Activated CD4-positive, alpha-beta T cell treated with anti-CD3 and anti-CD28 coated beads for 36 hours (primary cell): Measurements from ENCODE around the gene SYTL1. TPM values are rescaled to one million over a fixed set of nuclear protein-coding genes. Genes with fewer than 3 reads are reported as not detected.
"Not testable (repeated sequence)": the region's sequence is repeated elsewhere in the genome, so short reads cannot be mapped to it uniquely, and the experiment has no call there.

Experiments used
- ATAC-seq: fragments of 200-7000 bp; cut with Tn5 transposase; one replicate; pipeline ENCODE4 v1.10.0; 2021; ENCODE audit warnings: mild to moderate bottlenecking, moderate library complexity
- CTCF ChIA-PET: fragments of 350-600 bp; sonication (Branson Sonifier 250); formaldehyde crosslinking; loops from one replicate; lab custom pipeline; 2021; ENCODE audit warnings: antibody characterized with exemption; lab: Charles Lee
- POLR2A ChIA-PET: fragments of 350-600 bp; sonication (Branson Sonifier 250); formaldehyde crosslinking; loops from one replicate; lab custom pipeline; 2021; ENCODE audit warnings: antibody characterized with exemption, inconsistent platforms; lab: Charles Lee
- DNase-seq: peaks from one replicate; pipeline ENCODE4 v3.0.0-alpha.2; 2020
- H3K27ac Mint-ChIP-seq: one replicate; pipeline ENCODE4 v1.8.0; 2021; ENCODE audit warnings: mixed read lengths
- H3K27me3 Mint-ChIP-seq: one replicate; pipeline ENCODE4 v1.8.0; 2021; ENCODE audit warnings: mixed read lengths
- H3K36me3 Mint-ChIP-seq: one replicate; pipeline ENCODE4 v1.8.0; 2021; ENCODE audit warnings: low read depth, mixed read lengths
- H3K4me1 Mint-ChIP-seq: one replicate; pipeline ENCODE4 v1.8.0; 2021; ENCODE audit warnings: mixed read lengths
- H3K4me3 Mint-ChIP-seq: one replicate; pipeline ENCODE4 v1.8.0; 2021; ENCODE audit warnings: mild to moderate bottlenecking, moderate library complexity, mixed read lengths
- H3K9me3 Mint-ChIP-seq: one replicate; pipeline ENCODE4 v1.8.0; 2021; ENCODE audit warnings: low read depth, mixed read lengths
- intact Hi-C, 2 experiments: fragments of 100-400 bp; cut with DNase I in 1 of 2; cut with micrococcal nuclease in 1 of 2; formaldehyde crosslinking; loops; one replicate each; pipeline versions ENCODE4 v1.14.2 to v1.15.1; 2022 to 2024; cut with DNase I, micrococcal nuclease
- total RNA-seq, 2 experiments: library from RNA; stranded (reverse); gene quantifications; one replicate each; pipeline ENCODE4 v1.2.3, GENCODE V29; 2021

SYTL1 gene
- total RNA-seq, 2 experiments from 2014 or later = 21.4 to 26.1 TPM

DNA sequence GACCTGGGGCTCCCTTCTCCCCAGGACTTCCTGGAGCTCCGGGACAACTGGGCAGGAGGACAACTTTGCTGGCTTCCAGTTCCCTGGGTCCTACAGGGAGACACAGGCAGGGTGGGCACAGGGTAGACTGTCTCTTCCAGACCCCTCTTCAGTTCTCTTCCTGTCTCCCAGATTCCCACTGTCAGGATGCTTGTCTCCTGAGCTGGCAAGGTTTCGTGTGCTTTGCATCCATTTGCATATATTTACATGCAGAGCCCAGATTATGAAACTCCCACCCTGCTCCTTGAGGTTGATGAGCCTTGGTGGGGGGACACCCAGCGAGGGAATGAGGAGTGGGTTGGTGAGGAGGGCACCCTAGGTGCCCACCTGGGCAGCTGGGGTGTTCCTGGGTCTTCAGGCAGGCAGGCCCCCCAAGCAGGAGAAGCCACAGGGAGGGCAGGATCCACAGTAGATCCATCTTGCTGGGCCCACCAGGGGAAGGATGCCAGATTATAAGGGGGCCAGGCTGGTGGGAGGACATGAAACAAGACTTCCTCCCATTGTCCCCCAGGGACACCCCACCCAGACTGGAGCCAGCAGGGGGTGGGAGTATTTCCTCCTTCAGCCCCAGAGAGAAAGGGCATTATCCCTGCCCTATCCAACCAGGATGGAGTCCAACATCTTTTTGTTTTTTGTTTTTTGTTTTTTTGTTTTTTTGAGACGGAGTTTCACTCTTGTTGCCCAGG is 32.7 kb downstream of the SYTL1 start, which contains the start of gene FCN3:
TSS of gene FCN3 (minus strand) at position 463 of the 725 bp plus-strand sequence. CDS start at position 457, 6 bp downstream.
- H3K4me1 Mint-ChIP-seq = peaks cover 3% of the 10 kb centered on the region
- ChIA-PET CTCF (interaction anchor here (0.7 to 1.4 kb wide), 5 partner anchors 11 to 370 kb away, joined by 3 to 4 read pairs (median 4); no protein-coding TSS in a partner anchor), POLR2A (no interaction called here)
- H3K36me3 Mint-ChIP-seq = no peaks in the 10 kb centered on the region
- no peak within 1 kb of the TSS for H3K27ac Mint-ChIP-seq
- intact Hi-C loops = no loop called here
- H3K27me3 Mint-ChIP-seq = no peaks in the 10 kb centered on the region
- H3K4me3 Mint-ChIP-seq = no peak within 1 kb of the TSS
- H3K9me3 Mint-ChIP-seq = no peaks in the 10 kb centered on the region
- no peak for ATAC-seq
- DNase-seq = no peak

DNA sequence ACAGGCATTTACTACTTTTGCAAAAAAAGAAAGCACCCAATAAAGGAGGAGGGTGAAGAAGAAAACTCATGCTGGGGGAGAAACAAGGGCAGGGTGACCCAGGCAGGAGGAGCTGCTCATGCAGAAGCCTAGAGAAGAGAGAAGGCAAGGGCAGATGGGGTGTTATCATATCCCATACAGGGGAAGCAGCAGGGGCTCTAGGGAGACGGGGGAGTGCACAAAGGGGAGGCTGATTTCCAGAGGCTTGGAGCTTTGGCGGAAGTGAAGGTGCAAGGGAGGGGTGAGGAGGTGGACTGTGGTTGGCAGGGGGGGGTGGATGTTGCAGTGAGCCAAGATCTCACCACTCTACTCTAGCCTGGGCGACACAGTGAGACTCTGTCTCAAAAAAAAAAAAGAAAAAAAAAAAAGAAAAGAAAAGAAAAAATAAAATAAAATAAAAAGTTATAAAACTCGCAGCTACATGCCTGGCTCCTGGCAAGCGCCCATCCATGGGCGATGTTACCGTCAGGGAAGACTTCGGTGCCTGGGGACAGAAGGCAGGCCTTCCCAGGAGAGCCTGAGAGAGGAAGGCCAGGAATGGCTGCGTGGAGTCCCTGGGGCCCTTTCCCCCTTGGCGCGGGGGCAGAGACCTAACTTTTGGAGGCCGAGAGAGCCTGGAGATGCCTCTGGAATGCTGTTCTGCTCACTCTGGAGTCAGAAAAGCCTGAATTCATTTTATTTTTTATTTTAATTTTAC is 36.1 kb downstream of the SYTL1 start:
- CTCF ChIA-PET = interaction anchor here (1.0 kb wide), 1 partner anchor 79 kb away, joined by 4 read pairs; no protein-coding TSS in a partner anchor
- ATAC-seq = no peak
- no peaks in the 10 kb centered on the region for H3K4me1 Mint-ChIP-seq
- no peak for DNase-seq
- intact Hi-C loops = no loop called here
- H3K9me3 Mint-ChIP-seq = no peaks in the 10 kb centered on the region
- POLR2A ChIA-PET = interaction anchor here (0.6 kb wide), 1 partner anchor 224 kb away, joined by 3 read pairs; no protein-coding TSS in a partner anchor
- H3K27me3 Mint-ChIP-seq = no peaks in the 10 kb centered on the region
- no peak overlapping the region for H3K27ac Mint-ChIP-seq
- no peak overlapping the region for H3K4me3 Mint-ChIP-seq
- H3K36me3 Mint-ChIP-seq = no peaks in the 10 kb centered on the region

DNA sequence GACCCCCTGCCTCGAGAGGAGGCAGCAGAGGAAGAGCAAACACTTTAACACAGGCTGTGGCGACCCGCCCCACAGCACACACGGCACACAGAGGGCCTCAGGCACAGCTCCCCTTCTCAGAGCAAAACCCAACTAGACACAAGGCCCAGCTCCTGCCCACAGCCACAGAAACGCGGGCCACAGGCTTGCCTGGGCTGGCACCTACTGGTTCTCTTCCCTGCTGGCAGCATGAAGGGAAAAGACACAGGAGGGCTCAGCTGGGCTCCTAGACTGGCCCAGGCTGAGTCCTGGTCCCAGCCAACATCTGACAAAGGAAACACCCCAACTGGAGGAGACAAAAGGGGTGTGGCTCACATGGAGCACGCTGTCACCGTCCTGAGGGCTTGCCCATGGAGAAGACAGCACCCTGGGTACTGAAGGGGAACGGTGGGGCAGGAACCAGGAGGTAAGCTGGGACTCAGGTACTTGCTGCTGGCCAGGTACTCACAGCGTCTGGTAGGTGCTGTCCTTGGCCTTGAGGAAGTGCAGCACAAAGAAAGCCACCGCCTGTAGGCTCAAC is 37.8 kb downstream of the SYTL1 start:
- ChIA-PET CTCF (interaction anchor here (0.9 to 5.2 kb wide), 2 partner anchors 22 to 47 kb away, joined by 3 to 19 read pairs; no protein-coding TSS in a partner anchor), POLR2A (no interaction called here)
- Mint-ChIP-seq H3K27me3 (no peaks in the 10 kb centered on the region), H3K27ac (no peak overlapping the region), H3K9me3 (no peaks in the 10 kb centered on the region), H3K4me3 (no peak overlapping the region), H3K4me1 (no peaks in the 10 kb centered on the region), H3K36me3 (no peaks in the 10 kb centered on the region)
- intact Hi-C loops = no loop called here
- DNase-seq = no peak
- no peak for ATAC-seq

DNA sequence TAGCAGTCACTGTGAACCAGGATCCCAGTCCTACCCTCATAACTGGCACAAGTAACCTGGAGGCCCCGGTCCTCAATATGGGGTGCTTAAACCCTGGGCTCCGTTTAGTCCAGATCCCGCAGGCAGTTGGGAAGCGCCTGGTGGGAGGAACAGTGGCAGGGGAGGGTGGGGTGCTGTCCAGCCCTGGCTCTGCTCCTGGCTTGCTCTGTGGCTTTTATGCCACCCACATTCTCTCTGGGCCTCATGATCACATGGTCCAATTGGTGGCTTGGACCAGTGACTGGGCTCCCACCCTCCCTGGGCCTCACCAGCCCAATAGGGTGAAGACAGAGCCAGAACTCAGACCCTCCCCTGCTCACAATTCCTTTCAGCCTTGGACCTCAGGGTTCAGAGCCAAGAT is 38.4 kb downstream of the SYTL1 start:
- DNase-seq (no peak), ATAC-seq (no peak)
- Mint-ChIP-seq H3K4me1 (no peaks in the 10 kb centered on the region), H3K4me3 (no peak overlapping the region), H3K27me3 (no peaks in the 10 kb centered on the region), H3K36me3 (no peaks in the 10 kb centered on the region), H3K27ac (no peak overlapping the region), H3K9me3 (no peaks in the 10 kb centered on the region)
- ChIA-PET POLR2A (no interaction called here), CTCF (interaction anchor here (0.9 to 5.2 kb wide), 2 partner anchors 22 to 48 kb away, joined by 3 to 19 read pairs; no protein-coding TSS in a partner anchor)
- intact Hi-C loops = no loop called here

DNA sequence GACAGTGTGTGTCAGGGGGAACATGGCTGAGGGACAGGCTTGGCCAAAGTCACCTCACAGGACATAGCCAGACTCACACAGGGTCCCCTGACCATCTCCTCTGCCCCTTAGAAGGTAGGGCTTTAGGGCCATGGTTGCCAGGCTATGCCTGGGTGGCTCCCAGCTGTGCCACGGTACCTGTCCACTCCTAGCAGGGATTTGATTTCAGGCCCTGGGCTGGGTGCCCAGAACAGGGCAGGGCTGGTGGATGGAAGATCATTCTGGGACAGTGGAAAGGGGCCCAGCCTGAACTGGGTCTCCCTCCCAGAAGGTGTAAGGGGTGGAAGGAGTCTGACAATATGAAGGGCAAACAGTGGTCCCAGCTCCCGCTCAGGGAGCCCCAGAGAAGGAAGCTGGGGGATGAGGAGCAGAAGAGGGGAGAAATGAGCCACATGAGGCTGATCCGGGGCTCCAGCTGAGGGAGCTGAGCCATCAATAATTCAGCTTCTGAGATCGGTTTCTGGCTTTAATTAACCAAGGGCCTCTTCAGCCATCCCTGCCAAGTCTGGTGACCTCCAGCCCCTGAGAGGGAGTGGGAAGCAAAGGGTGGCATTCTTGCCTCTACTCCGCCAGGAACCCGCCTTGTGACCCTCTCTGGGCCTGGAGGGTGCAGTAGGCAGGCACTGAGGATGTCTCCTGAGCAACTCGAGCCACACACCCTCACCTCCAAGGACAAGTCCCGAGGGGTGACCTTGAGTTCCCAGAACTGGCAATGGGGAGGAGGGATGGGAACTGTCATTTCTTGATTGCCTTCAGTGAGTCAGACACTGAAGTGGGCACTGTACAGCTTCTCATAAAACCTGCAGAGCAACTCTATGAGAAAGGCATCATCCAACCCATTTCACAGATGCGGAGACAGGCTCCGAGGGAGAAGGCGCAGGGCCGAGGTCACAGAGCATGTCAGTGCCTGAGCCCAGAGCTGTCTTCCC is 39.2 kb downstream of the SYTL1 start:
- POLR2A ChIA-PET = no interaction called here
- no peaks in the 10 kb centered on the region for H3K9me3 Mint-ChIP-seq
- CTCF ChIA-PET = interaction anchor here (0.6 to 12.0 kb wide), 6 partner anchors 14 to 388 kb away, joined by 3 to 178 read pairs (median 12); partner anchors contain the start of gene MAP3K6
- H3K27ac Mint-ChIP-seq = no peak overlapping the region
- no peak for ATAC-seq
- no peaks in the 10 kb centered on the region for H3K36me3 Mint-ChIP-seq
- H3K4me3 Mint-ChIP-seq = no peak overlapping the region
- DNase-seq = no peak
- H3K4me1 Mint-ChIP-seq = no peaks in the 10 kb centered on the region
- H3K27me3 Mint-ChIP-seq = no peaks in the 10 kb centered on the region
- intact Hi-C loops = no loop called here

DNA sequence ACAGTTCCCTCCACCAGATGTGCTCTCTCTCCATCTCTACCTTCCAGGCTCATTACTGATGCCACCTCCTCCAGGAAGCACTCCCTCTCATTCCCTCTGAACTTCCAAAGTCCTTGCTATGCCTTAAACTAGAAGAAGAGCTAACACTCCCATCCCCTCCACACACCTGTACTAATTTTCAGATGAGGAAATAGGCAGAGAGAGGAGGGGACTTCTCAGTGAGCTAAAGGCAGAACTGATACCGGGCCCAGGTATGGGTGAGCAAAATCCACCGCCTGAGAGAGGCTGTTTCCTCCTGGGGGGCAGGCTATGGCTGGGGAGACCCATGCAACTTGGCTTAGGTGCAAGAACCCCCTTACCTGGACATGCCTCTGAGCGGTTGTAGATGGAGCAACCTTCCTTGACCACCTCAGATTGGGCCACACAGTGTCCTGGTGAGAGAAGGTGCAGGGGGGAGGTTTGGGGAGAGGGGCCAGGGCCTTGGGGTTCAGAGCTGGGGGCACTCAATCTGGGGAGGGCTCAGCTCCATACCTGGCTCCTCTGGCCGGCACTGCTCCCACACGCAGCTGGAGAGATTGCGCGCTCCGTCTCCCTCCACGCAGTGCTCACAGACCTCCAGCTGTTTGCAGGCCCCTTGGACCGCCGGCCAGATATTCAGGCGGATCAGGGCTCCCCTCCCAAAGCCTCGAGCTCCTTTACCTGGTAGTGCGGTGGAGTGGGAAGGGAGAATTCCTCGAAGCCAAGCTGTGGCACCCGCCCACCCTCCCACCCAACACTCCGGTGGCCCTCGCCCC is 40.3 kb downstream of the SYTL1 start:
- ChIA-PET CTCF (interaction anchor here (0.6 to 12.0 kb wide), 9 partner anchors 10 to 574 kb away, joined by 3 to 178 read pairs (median 4); partner anchors contain the start of gene MAP3K6), POLR2A (no interaction called here)
- no peaks in the 10 kb centered on the region for H3K36me3 Mint-ChIP-seq

DNA sequence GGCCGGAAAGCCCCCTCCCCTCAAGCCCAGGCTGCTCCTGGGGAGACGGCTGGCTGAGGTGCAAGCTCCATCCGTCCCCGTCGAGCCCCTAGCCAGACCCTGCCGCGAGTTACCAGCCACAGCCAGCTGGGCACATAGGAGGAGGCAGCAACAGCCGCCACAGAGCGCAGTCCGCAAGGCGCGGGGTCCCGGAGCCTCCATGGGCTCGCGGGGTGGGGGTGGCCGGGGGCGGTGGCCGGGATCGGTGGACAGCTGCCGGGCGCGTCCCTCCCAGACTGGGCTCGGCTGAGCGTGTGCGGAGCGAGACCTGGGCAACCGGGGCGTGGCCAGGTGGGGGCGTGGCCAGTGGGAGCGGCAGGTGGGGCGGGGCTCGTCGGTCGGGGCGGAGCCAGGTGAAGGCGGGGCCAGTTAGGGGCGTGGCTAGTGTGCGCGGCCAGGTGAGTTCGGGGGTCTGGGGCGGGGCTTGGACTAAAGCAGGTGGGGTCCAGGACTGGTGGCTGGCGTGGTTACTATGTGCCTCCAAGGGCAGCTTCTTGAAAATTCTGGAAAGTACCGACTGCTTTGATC is 41.3 kb downstream of the SYTL1 start, which contains the start of gene CD164L2:
TSS of gene CD164L2 (minus strand) at position 295 of the 567 bp plus-strand sequence. CDS start at position 201, 94 bp downstream.
- no peak within 1 kb of the TSS for H3K27ac Mint-ChIP-seq
- peak; percentile 70 for DNase-seq
- intact Hi-C loops = loop anchor here in 1 of 2 experiments (1.0 kb wide), 1 partner anchor 18 kb away; no protein-coding TSS in a partner anchor
- no peaks in the 10 kb centered on the region for H3K36me3 Mint-ChIP-seq
- ATAC-seq = peak; percentile 79
- no peaks in the 10 kb centered on the region for H3K9me3 Mint-ChIP-seq
- H3K27me3 Mint-ChIP-seq = no peaks in the 10 kb centered on the region
- H3K4me1 Mint-ChIP-seq = no peaks in the 10 kb centered on the region
- ChIA-PET CTCF (interaction anchor here (0.7 to 12.0 kb wide), 7 partner anchors 12 to 573 kb away, joined by 3 to 178 read pairs (median 4); no protein-coding TSS in a partner anchor), POLR2A (no interaction called here)
- no peak within 1 kb of the TSS for H3K4me3 Mint-ChIP-seq

More for the DNA sequence above, 40.3 kb downstream of the SYTL1 start:
- Mint-ChIP-seq H3K4me1 (no peaks in the 10 kb centered on the region), H3K4me3 (no peak overlapping the region), H3K9me3 (no peaks in the 10 kb centered on the region), H3K27ac (no peak overlapping the region), H3K27me3 (no peaks in the 10 kb centered on the region)
- intact Hi-C loops = no loop called here
- no peak for DNase-seq
- no peak for ATAC-seq

DNA sequence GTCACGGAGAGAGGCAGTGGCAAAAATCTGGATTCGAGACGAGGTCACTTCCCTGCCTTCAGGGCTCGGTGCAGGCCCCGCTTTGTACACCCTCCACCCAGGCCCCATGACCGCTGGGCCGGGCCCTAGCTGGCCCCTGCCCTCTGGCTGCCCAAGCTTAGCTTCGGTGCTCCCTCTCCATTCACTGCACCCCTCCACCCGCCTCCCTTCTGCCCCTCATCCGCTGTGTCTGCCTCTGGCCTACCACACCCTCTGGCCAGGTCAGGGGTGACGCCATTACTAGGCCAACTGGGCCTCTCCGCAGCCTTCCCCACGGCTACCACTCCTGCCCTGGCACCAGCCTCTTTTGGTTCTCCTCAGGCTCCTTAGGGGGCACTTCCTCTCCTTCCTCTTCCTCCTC is 41.8 kb downstream of the SYTL1 start:
- DNase-seq = no peak
- H3K27ac Mint-ChIP-seq = no peak overlapping the region
- ChIA-PET POLR2A (no interaction called here), CTCF (interaction anchor here (0.7 to 12.0 kb wide), 5 partner anchors 26 to 309 kb away, joined by 3 to 178 read pairs (median 3); no protein-coding TSS in a partner anchor)
- no peaks in the 10 kb centered on the region for H3K4me1 Mint-ChIP-seq
- no peak for ATAC-seq
- intact Hi-C loops = loop anchor here in 1 of 2 experiments (1.0 kb wide), 1 partner anchor 18 kb away; no protein-coding TSS in a partner anchor
- no peak overlapping the region for H3K4me3 Mint-ChIP-seq
- H3K27me3 Mint-ChIP-seq = no peaks in the 10 kb centered on the region
- no peaks in the 10 kb centered on the region for H3K36me3 Mint-ChIP-seq
- H3K9me3 Mint-ChIP-seq = no peaks in the 10 kb centered on the region

DNA sequence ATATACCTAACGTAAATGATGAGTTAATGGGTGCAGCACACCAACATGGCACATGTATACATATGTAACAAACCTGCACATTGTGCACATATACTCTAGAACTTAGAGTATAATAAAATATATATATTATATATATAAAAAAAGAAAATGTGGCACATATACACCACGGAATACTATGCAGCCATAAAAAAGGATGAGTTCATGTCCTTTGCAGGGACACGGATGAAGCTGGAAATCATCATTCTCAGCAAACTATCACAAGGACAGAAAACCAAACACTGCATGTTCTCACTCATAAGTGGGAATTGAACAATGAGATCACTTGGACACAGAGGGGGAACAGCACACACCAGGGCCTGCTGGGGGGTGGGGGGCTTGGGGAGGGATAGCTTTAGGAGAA is 43.0 kb downstream of the SYTL1 start:
- H3K36me3 Mint-ChIP-seq, intact Hi-C loops: not testable (repeated sequence)
- CTCF ChIA-PET = interaction anchor here (0.8 to 12.0 kb wide), 5 partner anchors 13 to 285 kb away, joined by 3 to 178 read pairs (median 4); no protein-coding TSS in a partner anchor

More for the DNA sequence above, 43.0 kb downstream of the SYTL1 start:
- H3K27ac Mint-ChIP-seq, H3K27me3 Mint-ChIP-seq, DNase-seq, ATAC-seq, H3K9me3 Mint-ChIP-seq, H3K4me3 Mint-ChIP-seq, POLR2A ChIA-PET, H3K4me1 Mint-ChIP-seq: not testable (repeated sequence)
